Lower leg skin (tissue), 4 donors: ENCODE measurements around the gene MPZL2. TPM values are rescaled to one million over a fixed set of nuclear protein-coding genes. Genes with fewer than 3 reads are reported as not detected.

Experiments used
- DNase-seq, 2 donors: peaks; one replicate each; pipeline ENCODE4 v3.0.0-alpha.2; 2019; ENCODE audit warnings: low spot score in 2 of 2
- H3K4me3 ChIP-seq: fragments of 200-600 bp; sonication (generic); 2 replicates; pipeline ENCODE4 v1.5.1; 2017; ENCODE audit warnings: mild to moderate bottlenecking, low read depth; ENCODE audit not compliant: poor library complexity, severe bottlenecking
- POLR2A ChIP-seq, 2 donors: fragments of 450-650 bp; IDR thresholded peaks; one replicate each; pipeline ENCODE4 v1.6.1; 2016 to 2017; ENCODE audit warnings: antibody characterized with exemption in 2 of 2, mild to moderate bottlenecking in 1 of 2, moderate library complexity in 1 of 2
- WGBS, 2 donors: methylation state at CpG; one replicate each; pipeline ENCODE4 v1.1.5; 2018; 5-methylcytosine and 5-hydroxymethylcytosine counted together
- intact Hi-C: fragments of 100-400 bp; cut with DNase I; formaldehyde crosslinking; loops from one replicate; pipeline ENCODE4 v1.15.0; 2023; ENCODE audit warnings: low total_unique reads
- total RNA-seq, 4 donors: library from RNA; depleted of rRNA; stranded (reverse); fragments of >200 nt; gene quantifications; one replicate each; pipeline ENCODE4 v1.1.0, GENCODE V29; 2016
- TF ChIP-seq, protein P1 (sequence below), 3 donors: fragments of 450-650 bp; IDR thresholded peaks; one replicate each; pipeline ENCODE4 v1.5.1; 2016; ENCODE audit warnings: antibody characterized with exemption in 3 of 3, mild to moderate bottlenecking in 3 of 3, moderate library complexity in 2 of 3

MPZL2 gene
- total RNA-seq, 4 donors from 2014 or later, result 46.0 to 59.9 (median 53.5) TPM

- intact Hi-C loops, result no loop called here
- WGBS, 2 donors, result 98 to 100% methylated on average over 1 of the region's 1 CpG
- H3K4me3 ChIP-seq, result no peak overlapping the region
- TF ChIP-seq, protein P1, sequence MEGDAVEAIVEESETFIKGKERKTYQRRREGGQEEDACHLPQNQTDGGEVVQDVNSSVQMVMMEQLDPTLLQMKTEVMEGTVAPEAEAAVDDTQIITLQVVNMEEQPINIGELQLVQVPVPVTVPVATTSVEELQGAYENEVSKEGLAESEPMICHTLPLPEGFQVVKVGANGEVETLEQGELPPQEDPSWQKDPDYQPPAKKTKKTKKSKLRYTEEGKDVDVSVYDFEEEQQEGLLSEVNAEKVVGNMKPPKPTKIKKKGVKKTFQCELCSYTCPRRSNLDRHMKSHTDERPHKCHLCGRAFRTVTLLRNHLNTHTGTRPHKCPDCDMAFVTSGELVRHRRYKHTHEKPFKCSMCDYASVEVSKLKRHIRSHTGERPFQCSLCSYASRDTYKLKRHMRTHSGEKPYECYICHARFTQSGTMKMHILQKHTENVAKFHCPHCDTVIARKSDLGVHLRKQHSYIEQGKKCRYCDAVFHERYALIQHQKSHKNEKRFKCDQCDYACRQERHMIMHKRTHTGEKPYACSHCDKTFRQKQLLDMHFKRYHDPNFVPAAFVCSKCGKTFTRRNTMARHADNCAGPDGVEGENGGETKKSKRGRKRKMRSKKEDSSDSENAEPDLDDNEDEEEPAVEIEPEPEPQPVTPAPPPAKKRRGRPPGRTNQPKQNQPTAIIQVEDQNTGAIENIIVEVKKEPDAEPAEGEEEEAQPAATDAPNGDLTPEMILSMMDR (IDR thresholded peaks at IDR 0.05), result no peak
- TF ChIP-seq POLR2A (IDR thresholded peaks at IDR 0.05), result no peak
- DNase-seq, result no peak
These were observed 5.0 kb downstream of the MPZL2 start for GRCh38 chr11:118259138-118259537.

DNA sequence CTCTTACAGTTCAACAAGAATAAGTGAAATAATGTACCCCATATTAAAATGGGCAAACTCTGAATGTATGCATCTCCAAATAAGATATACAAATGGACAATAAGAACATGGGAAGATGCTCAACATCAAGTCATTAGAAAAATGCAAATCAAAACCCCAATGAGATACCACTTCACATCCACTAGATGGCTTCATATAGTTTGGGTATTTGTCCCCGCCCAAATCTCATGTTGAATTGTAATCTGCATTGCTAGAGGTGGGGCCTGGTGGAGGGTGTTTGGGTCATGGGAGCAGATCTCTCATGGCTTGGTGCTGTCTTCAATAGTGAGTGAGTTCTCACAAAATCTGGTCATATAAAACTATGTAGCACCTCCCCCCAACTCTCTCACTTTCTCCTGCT, 5.7 kb downstream of the MPZL2 start:
- no peak for DNase-seq
- H3K4me3 ChIP-seq, result no peak overlapping the region
- WGBS, 2 donors, result 0% methylated on average over 1 of the region's 1 CpG
- TF ChIP-seq, protein P1 (IDR thresholded peaks at IDR 0.05), result no peak
- no peak for TF ChIP-seq POLR2A (IDR thresholded peaks at IDR 0.05)
- intact Hi-C loops, result no loop called here

GRCh38 chr11:118252688-118253087, 11.4 kb downstream of the MPZL2 start:
- H3K4me3 ChIP-seq, result no peak overlapping the region
- TF ChIP-seq, protein P1 (IDR thresholded peaks at IDR 0.05), result no peak
- TF ChIP-seq POLR2A (IDR thresholded peaks at IDR 0.05), result no peak
- intact Hi-C loops, result no loop called here
- no peak for DNase-seq
- WGBS, 2 donors, result 68 to 71% methylated on average over 3 of the region's 3 CpGs

DNA sequence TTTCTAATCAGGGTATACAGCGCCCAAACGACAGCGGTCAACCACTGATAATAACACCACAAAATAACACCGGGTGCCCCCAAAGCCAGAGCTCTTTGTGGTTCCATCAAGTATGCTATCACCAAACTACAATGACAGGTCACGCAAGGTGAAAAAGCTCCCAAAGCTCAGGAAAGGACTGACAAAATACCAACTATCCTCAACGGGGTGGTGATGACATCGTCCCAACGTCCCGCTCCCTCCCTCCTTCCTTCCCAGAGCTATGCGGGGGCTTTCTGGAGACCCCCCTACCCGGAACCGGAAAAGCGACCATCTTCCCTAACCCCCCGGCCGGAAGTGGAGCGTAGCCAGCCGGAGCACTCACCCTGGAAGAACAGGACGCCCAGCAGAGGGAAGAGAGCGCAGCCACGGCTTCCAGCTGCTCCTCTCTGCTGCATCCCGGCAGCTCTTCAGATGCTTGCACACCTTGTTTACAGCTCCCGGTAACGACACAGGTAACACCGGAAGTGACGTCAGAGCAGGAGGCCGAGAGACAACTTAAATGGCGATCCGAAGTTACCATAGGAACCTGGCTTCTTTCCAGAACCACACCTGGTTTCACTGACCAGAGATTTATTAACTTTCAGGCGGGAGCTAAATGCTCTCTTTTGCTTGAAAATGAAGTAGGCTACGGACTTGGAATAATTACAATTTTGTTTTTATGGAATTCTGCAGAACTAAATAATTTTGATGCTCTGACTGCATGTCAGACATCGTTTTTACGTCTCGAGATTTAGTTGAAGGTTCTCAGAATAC, 12.0 kb downstream of the MPZL2 start, which contains the start of gene MPZL3:
MPZL3 (minus strand) TSS at position 508 of the 795 bp plus-strand sequence; CDS start at position 437, 71 bp downstream.
- intact Hi-C loops, result no loop called here
- peak; percentile 89 to 93 for DNase-seq
- H3K4me3 ChIP-seq, result peak within 1 kb of the TSS; percentile 70
- WGBS, 2 donors, result 3 to 4% methylated on average over 33 of the region's 33 CpGs
- TF ChIP-seq POLR2A (IDR thresholded peaks at IDR 0.05), result no peak
- TF ChIP-seq, protein P1 (IDR thresholded peaks at IDR 0.05), result no peak

DNA sequence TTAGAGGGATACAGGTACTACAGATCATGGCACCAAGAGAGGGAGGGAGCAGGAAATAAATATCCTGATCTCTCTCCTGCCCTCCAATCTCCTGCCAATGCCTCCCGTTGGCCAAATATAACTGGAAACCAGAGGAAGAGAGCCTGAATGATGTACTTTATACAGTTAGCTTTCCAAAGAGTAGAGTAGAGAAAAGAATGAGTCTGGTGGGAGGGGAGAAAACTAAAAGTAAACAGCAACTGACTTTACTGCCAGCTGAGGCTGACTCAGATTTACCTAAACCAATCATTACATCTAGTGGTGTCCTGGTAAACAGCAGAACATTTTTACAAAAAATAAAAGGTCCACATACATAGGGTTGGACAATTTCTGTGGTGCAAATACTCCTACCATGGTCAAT, 17.1 kb downstream of the MPZL2 start:
- DNase-seq, result no peak
- no peak overlapping the region for H3K4me3 ChIP-seq
- 68 to 73% methylated on average over 1 of the region's 1 CpG for WGBS, 2 donors
- TF ChIP-seq, protein P1 (IDR thresholded peaks at IDR 0.05), result no peak
- no peak for TF ChIP-seq POLR2A (IDR thresholded peaks at IDR 0.05)
- intact Hi-C loops, result no loop called here
